ENCODE results near the gene SYT1.

DNA sequence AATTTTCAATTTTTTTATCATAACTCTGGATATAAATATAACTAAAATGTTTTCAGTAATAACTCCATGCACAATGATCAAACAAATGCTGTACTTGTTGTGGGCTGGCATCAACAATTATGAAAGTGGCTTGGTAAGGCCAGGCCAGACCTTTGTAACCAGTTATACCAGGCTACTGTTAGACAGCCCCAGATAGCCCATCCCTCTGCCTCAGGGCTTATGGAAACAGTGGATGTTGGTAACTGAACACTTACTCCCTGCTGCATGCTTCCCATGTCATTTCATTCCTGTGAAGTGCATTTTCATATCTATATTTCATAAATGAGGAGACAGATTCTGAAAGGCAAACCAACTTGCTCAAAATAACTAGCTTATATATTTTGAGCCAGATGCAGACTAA is 195.0 kb downstream of the SYT1 start:
- TF ChIP-seq, protein P1, sequence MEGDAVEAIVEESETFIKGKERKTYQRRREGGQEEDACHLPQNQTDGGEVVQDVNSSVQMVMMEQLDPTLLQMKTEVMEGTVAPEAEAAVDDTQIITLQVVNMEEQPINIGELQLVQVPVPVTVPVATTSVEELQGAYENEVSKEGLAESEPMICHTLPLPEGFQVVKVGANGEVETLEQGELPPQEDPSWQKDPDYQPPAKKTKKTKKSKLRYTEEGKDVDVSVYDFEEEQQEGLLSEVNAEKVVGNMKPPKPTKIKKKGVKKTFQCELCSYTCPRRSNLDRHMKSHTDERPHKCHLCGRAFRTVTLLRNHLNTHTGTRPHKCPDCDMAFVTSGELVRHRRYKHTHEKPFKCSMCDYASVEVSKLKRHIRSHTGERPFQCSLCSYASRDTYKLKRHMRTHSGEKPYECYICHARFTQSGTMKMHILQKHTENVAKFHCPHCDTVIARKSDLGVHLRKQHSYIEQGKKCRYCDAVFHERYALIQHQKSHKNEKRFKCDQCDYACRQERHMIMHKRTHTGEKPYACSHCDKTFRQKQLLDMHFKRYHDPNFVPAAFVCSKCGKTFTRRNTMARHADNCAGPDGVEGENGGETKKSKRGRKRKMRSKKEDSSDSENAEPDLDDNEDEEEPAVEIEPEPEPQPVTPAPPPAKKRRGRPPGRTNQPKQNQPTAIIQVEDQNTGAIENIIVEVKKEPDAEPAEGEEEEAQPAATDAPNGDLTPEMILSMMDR (IDR thresholded peaks at IDR 0.05; ENCODE audit: insufficient read depth, low read length, poor library complexity, severe bottlenecking): no peak
- TF ChIP-seq EZH2phosphoT487 (conservative IDR thresholded peaks at IDR 0.05; ENCODE audit: low read length): no peak
